IPS-18c (cell line): ENCODE results near the gene CCDC88C.

ENCODE experiments used
- H3K4me3 ChIP-seq: 2 replicates; pipeline ENCODE4 v1.7.0; 2013; ENCODE audit warnings: low read depth, mild to moderate bottlenecking, low read length, moderate library complexity; ENCODE audit not compliant: insufficient read depth
- H3K9me3 ChIP-seq: one replicate; pipeline ENCODE4 v1.6.1; 2013; ENCODE audit warnings: mild to moderate bottlenecking, low read length, moderate library complexity; ENCODE audit not compliant: control insufficient read depth, insufficient read depth

CCDC88C gene

GRCh38 chr14:91300957-91301356, 116.7 kb downstream of the CCDC88C start:
- Histone ChIP-seq H3K4me3 (no peak overlapping the region), H3K9me3 (no peaks in the 10 kb centered on the region)

- no peak overlapping the region for H3K4me3 ChIP-seq
Observed at GRCh38 chr14:91300283-91300895, 117.2 kb downstream of the CCDC88C start.

GRCh38 chr14:91299121-91300115, 118.2 kb downstream of the CCDC88C start:
- Histone ChIP-seq H3K4me3 (no peak overlapping the region), H3K9me3 (peaks cover 2% of the 10 kb centered on the region)

More at GRCh38 chr14:91300283-91300895, 117.2 kb downstream of the CCDC88C start:
- peaks cover under 1% of the 10 kb centered on the region for H3K9me3 ChIP-seq

- no peak overlapping the region for H3K4me3 ChIP-seq
- H3K9me3 ChIP-seq: peaks cover 2% of the 10 kb centered on the region
Observed at GRCh38 chr14:91298576-91298975, 119.0 kb downstream of the CCDC88C start.

GRCh38 chr14:91297081-91297711, 120.4 kb downstream of the CCDC88C start:
- Histone ChIP-seq H3K9me3 (peaks cover 2% of the 10 kb centered on the region), H3K4me3 (no peak overlapping the region)

- H3K4me3 ChIP-seq: no peak overlapping the region
- H3K9me3 ChIP-seq: peaks cover 2% of the 10 kb centered on the region
Observed at GRCh38 chr14:91295851-91296796, 121.5 kb downstream of the CCDC88C start.

- no peak overlapping the region for H3K4me3 ChIP-seq
- H3K9me3 ChIP-seq: peaks cover 2% of the 10 kb centered on the region
Observed at GRCh38 chr14:91295276-91295845, 122.3 kb downstream of the CCDC88C start.

- peaks cover 2% of the 10 kb centered on the region for H3K9me3 ChIP-seq
- no peak overlapping the region for H3K4me3 ChIP-seq
Observed at GRCh38 chr14:91294153-91294552, 123.5 kb downstream of the CCDC88C start.

- Histone ChIP-seq H3K9me3 (peaks cover 2% of the 10 kb centered on the region), H3K4me3 (no peak overlapping the region)
Observed at GRCh38 chr14:91293281-91293680, 124.3 kb downstream of the CCDC88C start.

GRCh38 chr14:91292491-91292890, 125.1 kb downstream of the CCDC88C start:
- Histone ChIP-seq H3K9me3 (peaks cover 2% of the 10 kb centered on the region), H3K4me3 (no peak overlapping the region)

- Histone ChIP-seq H3K4me3 (no peak overlapping the region), H3K9me3 (peaks cover 2% of the 10 kb centered on the region)
Observed at GRCh38 chr14:91291786-91292405, 125.7 kb downstream of the CCDC88C start.

GRCh38 chr14:91290986-91291385, 126.6 kb downstream of the CCDC88C start:
- H3K4me3 ChIP-seq: no peak overlapping the region
- peaks cover 2% of the 10 kb centered on the region for H3K9me3 ChIP-seq

- H3K4me3 ChIP-seq: no peak overlapping the region
- H3K9me3 ChIP-seq: no peaks in the 10 kb centered on the region
Observed at GRCh38 chr14:91289464-91289863, 128.2 kb downstream of the CCDC88C start.

- Histone ChIP-seq H3K9me3 (no peaks in the 10 kb centered on the region), H3K4me3 (no peak overlapping the region)
Observed at GRCh38 chr14:91288876-91289275, 128.7 kb downstream of the CCDC88C start.

GRCh38 chr14:91286530-91286937, 131.1 kb downstream of the CCDC88C start:
- Histone ChIP-seq H3K9me3 (no peaks in the 10 kb centered on the region), H3K4me3 (no peak overlapping the region)
